SK-N-SH treated with all-trans-retinoic acid at 6 μM for 48 hours (cell line): ENCODE data around the gene TSLP.

Experiments used
- ATAC-seq: fragments of 200-7000 bp; cut with Tn5 transposase; 3 replicates; pipeline ENCODE4 v1.9.1; 2020; ENCODE audit warnings: mild to moderate bottlenecking, moderate library complexity
- CSDC2 ChIP-seq: fragments of 250-450 bp; sonication (Bioruptor Pico); IDR thresholded peaks from 2 replicates; pipeline ENCODE4 v1.5.0; 2020; ENCODE audit warnings: mild to moderate bottlenecking, moderate library complexity
- ESRRG ChIP-seq: fragments of 250-450 bp; sonication (Bioruptor Pico); IDR thresholded peaks from 2 replicates; pipeline ENCODE4 v1.6.1; 2021; ENCODE audit warnings: mild to moderate bottlenecking
- GLIS3 ChIP-seq: fragments of 250-450 bp; sonication (Bioruptor Pico); IDR thresholded peaks from 2 replicates; pipeline ENCODE4 v1.5.0; 2020; ENCODE audit warnings: mild to moderate bottlenecking, moderate library complexity
- PATZ1 ChIP-seq: fragments of 250-450 bp; sonication (Bioruptor Pico); IDR thresholded peaks from 2 replicates; pipeline ENCODE4 v1.8.0; 2020; ENCODE audit warnings: mild to moderate bottlenecking, moderate library complexity, borderline replicate concordance
- PPARA ChIP-seq: fragments of 250-450 bp; sonication (Bioruptor Pico); IDR thresholded peaks from 2 replicates; pipeline ENCODE4 v1.5.0; 2020; ENCODE audit warnings: mild to moderate bottlenecking, borderline replicate concordance
- RARB ChIP-seq: fragments of 250-450 bp; sonication (Bioruptor Pico); IDR thresholded peaks from 2 replicates; pipeline ENCODE4 v1.8.0; 2021; ENCODE audit warnings: mild to moderate bottlenecking, moderate library complexity
- TSHZ2 ChIP-seq: fragments of 250-450 bp; sonication (Bioruptor Pico); IDR thresholded peaks from 2 replicates; pipeline ENCODE4 v1.5.0; 2020; ENCODE audit warnings: mild to moderate bottlenecking, moderate library complexity
- ZC3H10 ChIP-seq: fragments of 250-450 bp; sonication (Bioruptor Pico); IDR thresholded peaks from 2 replicates; pipeline ENCODE4 v1.5.1; 2021; ENCODE audit warnings: mild to moderate bottlenecking, moderate library complexity
- ZFP3 ChIP-seq: fragments of 250-450 bp; sonication (Bioruptor Pico); IDR thresholded peaks from 2 replicates; pipeline ENCODE4 v1.5.0; 2020; ENCODE audit warnings: mild to moderate bottlenecking, moderate library complexity
- ZFP30 ChIP-seq: fragments of 450-650 bp; formaldehyde crosslinking; IDR thresholded peaks from 2 replicates; pipeline ENCODE4 v1.5.0; 2022; ENCODE audit warnings: mild to moderate bottlenecking, moderate library complexity
- ZNF70 ChIP-seq: fragments of 450-650 bp; formaldehyde crosslinking; IDR thresholded peaks from 2 replicates; pipeline ENCODE4 v1.5.0; 2020; ENCODE audit warnings: mild to moderate bottlenecking, moderate library complexity
- ZNF8 ChIP-seq: fragments of 450-650 bp; formaldehyde crosslinking; IDR thresholded peaks from 2 replicates; pipeline ENCODE4 v1.5.0; 2020; ENCODE audit warnings: mild to moderate bottlenecking, moderate library complexity
- TF ChIP-seq, protein P1 (sequence below): fragments of 250-450 bp; sonication (Bioruptor Pico); IDR thresholded peaks from 2 replicates; pipeline ENCODE4 v1.8.0; 2021; ENCODE audit warnings: low read depth, mild to moderate bottlenecking, moderate library complexity, borderline replicate concordance
- TF ChIP-seq, protein P2 (sequence below): fragments of 250-450 bp; sonication (Bioruptor Pico); IDR thresholded peaks from 2 replicates; pipeline ENCODE4 v1.5.1; 2021; ENCODE audit warnings: mild to moderate bottlenecking, moderate library complexity

TSLP gene

GRCh38 chr5:111092062-111092853 is 20.7 kb downstream of the TSLP start, which contains the start of gene WDR36 (continued):
- peak; percentile 53; the same call in 1 of the 2 replicates for TF ChIP-seq TSHZ2 (CRISPR knock-in tag)
- TF ChIP-seq GLIS3 (CRISPR knock-in tag): no peak
- TF ChIP-seq CSDC2 (CRISPR knock-in tag): no peak
- 0 out of 2 replicates have a peak, but pooled peaks have one; percentile 59 for TF ChIP-seq ZFP3
- TF ChIP-seq ZFP30 (CRISPR knock-in tag): peak; percentile 43; the same call in 1 of the 2 replicates
- no peak for TF ChIP-seq ESRRG
- TF ChIP-seq ZC3H10 (CRISPR knock-in tag): no peak
- 0 out of 2 replicates have a peak, but pooled peaks have one; percentile 24 for TF ChIP-seq PPARA
- peak; percentile 31; the same call in 1 of the 2 replicates for TF ChIP-seq ZNF8 (CRISPR knock-in tag)

DNA sequence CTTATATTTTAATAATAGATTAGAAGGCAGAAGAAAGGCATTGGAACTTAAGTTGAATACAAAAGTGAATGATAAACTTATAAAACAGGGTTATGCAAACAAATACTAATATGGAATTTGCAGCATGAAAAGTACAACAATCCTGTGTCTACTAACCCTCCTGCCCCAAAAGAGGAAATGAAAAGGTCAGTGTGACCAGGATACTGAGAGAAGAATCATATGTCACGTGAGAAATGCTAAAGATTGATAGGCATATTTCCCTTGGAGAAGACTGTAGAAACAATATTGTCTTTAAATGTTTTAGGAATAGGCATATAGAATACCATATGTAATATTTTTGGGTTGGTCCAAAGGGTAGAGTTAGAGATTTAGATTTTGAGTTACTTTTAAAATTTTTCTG is 24.5 kb downstream of the TSLP start:
- no peak for TF ChIP-seq ZNF8 (CRISPR knock-in tag)
- TF ChIP-seq, protein P1, sequence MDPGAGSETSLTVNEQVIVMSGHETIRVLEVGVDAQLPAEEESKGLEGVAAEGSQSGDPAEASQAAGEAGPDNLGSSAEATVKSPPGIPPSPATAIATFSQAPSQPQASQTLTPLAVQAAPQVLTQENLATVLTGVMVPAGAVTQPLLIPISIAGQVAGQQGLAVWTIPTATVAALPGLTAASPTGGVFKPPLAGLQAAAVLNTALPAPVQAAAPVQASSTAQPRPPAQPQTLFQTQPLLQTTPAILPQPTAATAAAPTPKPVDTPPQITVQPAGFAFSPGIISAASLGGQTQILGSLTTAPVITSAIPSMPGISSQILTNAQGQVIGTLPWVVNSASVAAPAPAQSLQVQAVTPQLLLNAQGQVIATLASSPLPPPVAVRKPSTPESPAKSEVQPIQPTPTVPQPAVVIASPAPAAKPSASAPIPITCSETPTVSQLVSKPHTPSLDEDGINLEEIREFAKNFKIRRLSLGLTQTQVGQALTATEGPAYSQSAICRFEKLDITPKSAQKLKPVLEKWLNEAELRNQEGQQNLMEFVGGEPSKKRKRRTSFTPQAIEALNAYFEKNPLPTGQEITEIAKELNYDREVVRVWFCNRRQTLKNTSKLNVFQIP: no peak
- no peak for TF ChIP-seq ZC3H10 (CRISPR knock-in tag)
- TF ChIP-seq, protein P2, sequence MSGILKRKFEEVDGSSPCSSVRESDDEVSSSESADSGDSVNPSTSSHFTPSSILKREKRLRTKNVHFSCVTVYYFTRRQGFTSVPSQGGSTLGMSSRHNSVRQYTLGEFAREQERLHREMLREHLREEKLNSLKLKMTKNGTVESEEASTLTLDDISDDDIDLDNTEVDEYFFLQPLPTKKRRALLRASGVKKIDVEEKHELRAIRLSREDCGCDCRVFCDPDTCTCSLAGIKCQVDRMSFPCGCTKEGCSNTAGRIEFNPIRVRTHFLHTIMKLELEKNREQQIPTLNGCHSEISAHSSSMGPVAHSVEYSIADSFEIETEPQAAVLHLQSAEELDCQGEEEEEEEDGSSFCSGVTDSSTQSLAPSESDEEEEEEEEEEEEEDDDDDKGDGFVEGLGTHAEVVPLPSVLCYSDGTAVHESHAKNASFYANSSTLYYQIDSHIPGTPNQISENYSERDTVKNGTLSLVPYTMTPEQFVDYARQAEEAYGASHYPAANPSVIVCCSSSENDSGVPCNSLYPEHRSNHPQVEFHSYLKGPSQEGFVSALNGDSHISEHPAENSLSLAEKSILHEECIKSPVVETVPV (CRISPR knock-in tag): no peak
- no peak for TF ChIP-seq ESRRG
- TF ChIP-seq ZFP30 (CRISPR knock-in tag): no peak
- no peak for TF ChIP-seq CSDC2 (CRISPR knock-in tag)
- TF ChIP-seq RARB (CRISPR knock-in tag): no peak
- TF ChIP-seq PATZ1 (CRISPR knock-in tag): no peak
- TF ChIP-seq, all 23 proteins: peak for 0
- no peak for ATAC-seq

GRCh38 chr5:111099058-111099778 is 27.7 kb downstream of the TSLP start:
- ATAC-seq: no peak
- TF ChIP-seq ZFP3 (no peak), ZNF70 (CRISPR knock-in tag) (no peak), RARB (CRISPR knock-in tag) (no peak), ZFP30 (CRISPR knock-in tag) (no peak), TSHZ2 (CRISPR knock-in tag) (no peak)
- TF ChIP-seq, all 23 proteins: peak for 0
